OCI-LY1 (cell line): Measurements from ENCODE around the gene CHRNG.

Experiments used
- H2AFZ ChIP-seq: fragments of 200-600 bp; sonication (generic), shearing (Covaris generic); 2 replicates; pipeline ENCODE4 v1.6.0; 2014; ENCODE audit warnings: antibody characterized with exemption, mild to moderate bottlenecking, low read length
- H3F3A ChIP-seq: fragments of 200-600 bp; sonication (generic), shearing (Covaris generic); 2 replicates; pipeline ENCODE4 v1.6.0; 2014; ENCODE audit warnings: mild to moderate bottlenecking, antibody characterized with exemption, low read length, moderate library complexity; ENCODE audit not compliant: insufficient read depth
- H3K27ac ChIP-seq: fragments of 200-600 bp; sonication (generic); 2 replicates; pipeline ENCODE4 v1.5.1; 2014; ENCODE audit warnings: low read length, mixed run types, mild to moderate bottlenecking, low read depth; ENCODE audit not compliant: poor library complexity, severe bottlenecking
- H3K27me3 ChIP-seq: fragments of 200-600 bp; sonication (generic); 2 replicates; pipeline ENCODE4 v1.6.0; 2014; ENCODE audit warnings: antibody characterized with exemption, mild to moderate bottlenecking, low read length, moderate library complexity; ENCODE audit not compliant: insufficient read depth
- H3K36me3 ChIP-seq: fragments of 200-600 bp; sonication (generic); 2 replicates; pipeline ENCODE4 v1.6.1; 2014; ENCODE audit warnings: mild to moderate bottlenecking, antibody characterized with exemption, low read length, moderate library complexity, mixed read lengths; ENCODE audit not compliant: insufficient read depth
- H3K4me1 ChIP-seq: fragments of 200-600 bp; sonication (generic); 2 replicates; pipeline ENCODE4 v1.5.1; 2014; ENCODE audit warnings: mild to moderate bottlenecking, low read length, moderate library complexity; ENCODE audit not compliant: insufficient read depth, severe bottlenecking
- H3K4me2 ChIP-seq: fragments of 200-600 bp; sonication (generic), shearing (Covaris generic); 2 replicates; pipeline ENCODE4 v1.6.1; 2014; ENCODE audit warnings: low read length
- H3K4me3 ChIP-seq: fragments of 200-600 bp; sonication (generic); 2 replicates; pipeline ENCODE4 v1.5.1; 2014; ENCODE audit warnings: low read length, low read depth, mild to moderate bottlenecking, mixed read lengths; ENCODE audit not compliant: poor library complexity, severe bottlenecking
- H3K79me2 ChIP-seq: fragments of 200-600 bp; shearing (Covaris generic); 2 replicates; pipeline ENCODE4 v1.6.1; 2016; ENCODE audit warnings: mixed run types, low read length, mixed read lengths; ENCODE audit not compliant: insufficient read depth
- H3K9ac ChIP-seq: fragments of 200-600 bp; sonication (generic), shearing (Covaris generic); 2 replicates; pipeline ENCODE4 v1.6.1; 2014; ENCODE audit warnings: mild to moderate bottlenecking, low read length, mixed read lengths
- H3K9me2 ChIP-seq: fragments of 200-600 bp; sonication (generic), shearing (Covaris generic); 2 replicates; pipeline ENCODE4 v1.6.1; 2014; ENCODE audit warnings: low read depth, mild to moderate bottlenecking, low read length, mixed read lengths
- H3K9me3 ChIP-seq: fragments of 200-600 bp; shearing (Covaris generic); 2 replicates; pipeline ENCODE4 v1.6.1; 2014; ENCODE audit warnings: low read length, mixed read lengths
- H4K20me1 ChIP-seq: fragments of 200-600 bp; sonication (generic), shearing (Covaris generic); 2 replicates; pipeline ENCODE4 v1.6.0; 2016; ENCODE audit warnings: mild to moderate bottlenecking, low read length; ENCODE audit not compliant: insufficient read depth
- EZH2 ChIP-seq: fragments of 200-600 bp; sonication (generic), shearing (Covaris generic); IDR thresholded peaks from 2 replicates; pipeline ENCODE4 v1.8.0; 2017; ENCODE audit warnings: borderline replicate concordance, mixed run types, mild to moderate bottlenecking, antibody characterized with exemption, low read length, moderate library complexity, mixed read lengths
- TF ChIP-seq, protein P1 (sequence below): fragments of 200-600 bp; sonication (generic), shearing (Covaris generic); IDR thresholded peaks from 2 replicates; pipeline ENCODE4 v1.5.1; 2017; ENCODE audit warnings: mild to moderate bottlenecking, antibody characterized with exemption, low read length, moderate library complexity, mixed read lengths

Gene CHRNG

GRCh38 chr2:232512602-232513001, 26.9 kb upstream of the CHRNG start:
- Histone ChIP-seq H3K4me3 (no peak overlapping the region), H4K20me1 (no peaks in the 10 kb centered on the region), H3K36me3 (no peaks in the 10 kb centered on the region), H3K27me3 (no peaks in the 10 kb centered on the region), H2AFZ (no peak overlapping the region), H3F3A (no peaks in the 10 kb centered on the region), H3K27ac (no peak overlapping the region), H3K4me2 (no peak overlapping the region), H3K9me2 (no peaks in the 10 kb centered on the region), H3K9ac (no peak overlapping the region), H3K4me1 (no peaks in the 10 kb centered on the region), H3K9me3 (no peaks in the 10 kb centered on the region), H3K79me2 (no peaks in the 10 kb centered on the region)
- TF ChIP-seq EZH2 = no peak
- TF ChIP-seq, protein P1, sequence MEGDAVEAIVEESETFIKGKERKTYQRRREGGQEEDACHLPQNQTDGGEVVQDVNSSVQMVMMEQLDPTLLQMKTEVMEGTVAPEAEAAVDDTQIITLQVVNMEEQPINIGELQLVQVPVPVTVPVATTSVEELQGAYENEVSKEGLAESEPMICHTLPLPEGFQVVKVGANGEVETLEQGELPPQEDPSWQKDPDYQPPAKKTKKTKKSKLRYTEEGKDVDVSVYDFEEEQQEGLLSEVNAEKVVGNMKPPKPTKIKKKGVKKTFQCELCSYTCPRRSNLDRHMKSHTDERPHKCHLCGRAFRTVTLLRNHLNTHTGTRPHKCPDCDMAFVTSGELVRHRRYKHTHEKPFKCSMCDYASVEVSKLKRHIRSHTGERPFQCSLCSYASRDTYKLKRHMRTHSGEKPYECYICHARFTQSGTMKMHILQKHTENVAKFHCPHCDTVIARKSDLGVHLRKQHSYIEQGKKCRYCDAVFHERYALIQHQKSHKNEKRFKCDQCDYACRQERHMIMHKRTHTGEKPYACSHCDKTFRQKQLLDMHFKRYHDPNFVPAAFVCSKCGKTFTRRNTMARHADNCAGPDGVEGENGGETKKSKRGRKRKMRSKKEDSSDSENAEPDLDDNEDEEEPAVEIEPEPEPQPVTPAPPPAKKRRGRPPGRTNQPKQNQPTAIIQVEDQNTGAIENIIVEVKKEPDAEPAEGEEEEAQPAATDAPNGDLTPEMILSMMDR = no peak

DNA sequence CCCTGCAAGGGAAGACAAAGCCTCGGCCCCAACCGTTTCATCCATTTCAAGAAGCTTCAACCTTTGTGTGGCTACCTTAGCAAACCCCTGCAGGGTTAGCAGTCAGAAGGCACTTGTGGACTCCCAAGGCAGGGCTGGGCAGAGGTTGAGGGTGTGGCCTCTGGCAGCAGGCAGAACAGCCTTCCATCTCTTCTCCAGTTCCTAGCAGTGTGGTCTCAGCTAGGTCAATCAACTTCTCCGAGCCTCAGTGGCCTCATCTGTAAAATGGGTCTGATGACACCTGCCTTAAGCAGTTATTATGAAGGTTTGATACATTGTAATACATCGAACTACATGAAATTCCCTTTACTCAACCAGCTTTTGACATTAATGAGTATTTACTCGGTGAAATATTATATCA, 26.1 kb upstream of the CHRNG start:
- no peaks in the 10 kb centered on the region for H3K9me3 ChIP-seq
- H2AFZ ChIP-seq = no peak overlapping the region
- no peaks in the 10 kb centered on the region for H3K79me2 ChIP-seq
- no peak overlapping the region for H3K9ac ChIP-seq
- H3K9me2 ChIP-seq = no peaks in the 10 kb centered on the region
- no peak for TF ChIP-seq EZH2
- TF ChIP-seq, protein P1 = no peak
- H3K27ac ChIP-seq = no peak overlapping the region
- H4K20me1 ChIP-seq = no peaks in the 10 kb centered on the region
- H3K4me3 ChIP-seq = no peak overlapping the region
- H3K36me3 ChIP-seq = no peaks in the 10 kb centered on the region
- no peaks in the 10 kb centered on the region for H3F3A ChIP-seq
- H3K27me3 ChIP-seq = no peaks in the 10 kb centered on the region
- no peak overlapping the region for H3K4me2 ChIP-seq
- no peaks in the 10 kb centered on the region for H3K4me1 ChIP-seq

DNA sequence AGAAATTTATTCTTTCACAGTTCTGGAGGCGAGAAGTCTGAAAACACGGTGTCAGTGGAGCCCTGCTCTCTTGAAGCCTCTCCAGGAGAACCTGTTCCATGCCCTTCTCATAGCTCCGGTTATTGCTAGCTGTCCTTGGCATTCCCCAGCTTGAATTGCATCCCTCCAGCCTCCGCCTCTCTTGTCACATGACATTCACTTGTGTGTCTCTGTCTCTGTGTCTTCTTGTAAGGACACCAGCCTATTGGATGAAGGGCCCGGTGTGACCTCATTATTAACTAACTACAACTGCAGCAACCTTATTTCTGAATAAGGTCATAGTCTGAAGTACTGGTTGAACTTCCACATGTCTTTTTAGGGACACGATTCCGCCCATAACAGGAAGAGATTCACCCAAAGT, 23.9 kb upstream of the CHRNG start:
- Histone ChIP-seq H3K27me3 (no peaks in the 10 kb centered on the region), H3K9me2 (no peaks in the 10 kb centered on the region), H3K9ac (no peak overlapping the region), H3K4me3 (no peak overlapping the region), H3K27ac (no peak overlapping the region), H3K36me3 (no peaks in the 10 kb centered on the region), H3K4me1 (no peaks in the 10 kb centered on the region), H4K20me1 (no peaks in the 10 kb centered on the region), H3K9me3 (no peaks in the 10 kb centered on the region), H3K79me2 (no peaks in the 10 kb centered on the region), H3K4me2 (no peak overlapping the region), H2AFZ (no peak overlapping the region), H3F3A (no peaks in the 10 kb centered on the region)
- no peak for TF ChIP-seq EZH2
- TF ChIP-seq, protein P1 = no peak
